Measurements from ENCODE around the gene OCA2.

OCA2 gene

GRCh38 chr15:28078191-28078719 is 20.9 kb downstream of the OCA2 start:
- no peak for DNase-seq

- DNase-seq, result no peak
Observed at GRCh38 chr15:28075573-28075972, 23.5 kb downstream of the OCA2 start.

GRCh38 chr15:28068930-28069329 is 30.2 kb downstream of the OCA2 start:
- DNase-seq, result no peak

- DNase-seq, result no peak
Observed at GRCh38 chr15:28066231-28066630, 32.9 kb downstream of the OCA2 start.

- no peak for DNase-seq
Observed at GRCh38 chr15:28060005-28060404, 39.1 kb downstream of the OCA2 start.

GRCh38 chr15:28058082-28058481 is 41.0 kb downstream of the OCA2 start:
- no peak for DNase-seq

GRCh38 chr15:28051955-28052633 is 47.0 kb downstream of the OCA2 start:
- DNase-seq, result no peak

- no peak for DNase-seq
Observed at GRCh38 chr15:28049581-28049980, 49.5 kb downstream of the OCA2 start.

GRCh38 chr15:28047277-28047676 is 51.8 kb downstream of the OCA2 start:
- no peak for DNase-seq

GRCh38 chr15:28044121-28044672 is 54.9 kb downstream of the OCA2 start:
- no peak for DNase-seq

- DNase-seq, result no peak
Observed at GRCh38 chr15:28043691-28044091, 55.4 kb downstream of the OCA2 start.

- DNase-seq, result no peak
Observed at GRCh38 chr15:28037969-28038590, 61.0 kb downstream of the OCA2 start.

GRCh38 chr15:28033443-28033842 is 65.7 kb downstream of the OCA2 start:
- no peak for DNase-seq

- DNase-seq, result no peak
Observed at GRCh38 chr15:28030801-28031200, 68.3 kb downstream of the OCA2 start.

GRCh38 chr15:28027714-28028076 is 71.4 kb downstream of the OCA2 start:
- no peak for DNase-seq

GRCh38 chr15:28026764-28027713 is 72.1 kb downstream of the OCA2 start:
- DNase-seq, result no peak

GRCh38 chr15:28026221-28026620 is 72.9 kb downstream of the OCA2 start:
- DNase-seq, result no peak

- no peak for DNase-seq
Observed at GRCh38 chr15:28025413-28025812, 73.7 kb downstream of the OCA2 start.

- no peak for DNase-seq
Observed at GRCh38 chr15:28024889-28025250, 74.2 kb downstream of the OCA2 start.

- no peak for DNase-seq
Observed at GRCh38 chr15:28023933-28024888, 74.9 kb downstream of the OCA2 start.

- DNase-seq, result no peak
Observed at GRCh38 chr15:28023422-28023821, 75.7 kb downstream of the OCA2 start.

GRCh38 chr15:28022961-28023360 is 76.2 kb downstream of the OCA2 start:
- no peak for DNase-seq

All from fibroblast of skin of scalp (primary cell).